HCT116 (cell line): ENCODE results near the gene MSLN. TPM values are rescaled to one million over a fixed set of nuclear protein-coding genes. Genes with fewer than 3 reads are reported as not detected.

Experiments
- ATAC-seq: fragments of 200-7000 bp; cut with Tn5 transposase; 2 replicates; pipeline ENCODE4 v1.9.1; 2020; ENCODE audit warnings: mild to moderate bottlenecking, moderate library complexity
- BruUV-seq: library from RNA; stranded (reverse); fragments of 400-500 nt; replicated peaks from 2 replicates; lab custom pipeline; 2021; lab: Mats Ljungman, UMichigan
- CTCF ChIA-PET: fragments of 300-600 bp; sonication (Branson Sonifier 250); formaldehyde crosslinking; loops from one replicate; lab custom pipeline; 2021; ENCODE audit warnings: antibody characterized with exemption; lab: Charles Lee
- POLR2A ChIA-PET: fragments of 300-600, 350-600 bp; sonication (Branson Sonifier 250); formaldehyde crosslinking; loops from one replicate; lab custom pipeline; 2021; ENCODE audit warnings: antibody characterized with exemption; lab: Charles Lee
- RAD21 ChIA-PET, 2 experiments: fragments of 300-600 bp; sonication (Branson Sonifier 250); formaldehyde crosslinking; loops; one replicate each; lab custom pipeline; 2023; ENCODE audit warnings: low total read pairs in 2 of 2; ENCODE audit not compliant: uncharacterized antibody in 2 of 2, unreplicated experiment in 2 of 2, low non-redundant PET in 1 of 2; lab: Charles Lee
- DNase-seq: peaks from one replicate; pipeline ENCODE4 v3.0.0-alpha.2; 2010; ENCODE audit warnings: low read depth, low spot score
- H2AFZ ChIP-seq: fragments of 200-600 bp; shearing (Covaris generic), sonication (generic); 2 replicates; pipeline ENCODE4 v1.6.1; 2017; ENCODE audit warnings: low read depth, mixed run types, mixed read lengths, antibody characterized with exemption, low read length; ENCODE audit not compliant: poor library complexity, severe bottlenecking
- H3K27ac ChIP-seq: 2 replicates; pipeline ENCODE4 v1.5.1; 2012; ENCODE audit warnings: low read depth, low read length
- H3K27me3 ChIP-seq: fragments of 200-600 bp; sonication (generic); 2 replicates; pipeline ENCODE4 v1.6.1; 2016; ENCODE audit warnings: mixed run types, low read length, mixed read lengths; ENCODE audit not compliant: insufficient read depth
- H3K36me3 ChIP-seq, 2 experiments: fragments of 200-500 bp in 1 of 2; fragments of 200-600 bp in 1 of 2; sonication (Bioruptor generic) in 1 of 2; sonication (generic) in 1 of 2; 2 replicates each; pipeline versions ENCODE4 v1.5.1 to v1.6.1; 2014 to 2016; ENCODE audit warnings: low read length in 2 of 2, inconsistent platforms in 1 of 2, mixed read lengths in 1 of 2, mixed run types in 1 of 2; ENCODE audit not compliant: insufficient read depth in 2 of 2, control insufficient read depth in 1 of 2
- H3K4me1 ChIP-seq, 2 experiments: fragments of 200-600 bp in 1 of 2; sonication (generic) in 1 of 2; 2 replicates each; pipeline versions ENCODE4 v1.5.1 to v1.6.1; 2012 to 2017; ENCODE audit warnings: low read length in 2 of 2, inconsistent platforms in 1 of 2, mild to moderate bottlenecking in 1 of 2, mixed read lengths in 1 of 2, mixed run types in 1 of 2, moderate library complexity in 1 of 2; ENCODE audit not compliant: insufficient read depth in 2 of 2, control insufficient read depth in 1 of 2
- H3K4me2 ChIP-seq: fragments of 200-600 bp; sonication (generic); 2 replicates; pipeline ENCODE4 v1.6.1; 2017; ENCODE audit warnings: mixed run types, low read length, mixed read lengths
- H3K4me3 ChIP-seq, 2 experiments: fragments of 200-600 bp in 1 of 2; sonication (generic) in 1 of 2; replicated peaks in 1 of 2; 2 replicates each; pipeline ENCODE4 v1.5.1; 2011 to 2016; ENCODE audit warnings: low read length in 2 of 2, control low read depth in 1 of 2, low read depth in 1 of 2, mild to moderate bottlenecking in 1 of 2, mixed read lengths in 1 of 2, mixed run types in 1 of 2
- H3K79me2 ChIP-seq: fragments of 200-600 bp; sonication (generic); 2 replicates; pipeline ENCODE4 v1.6.1; 2017; ENCODE audit warnings: mild to moderate bottlenecking, mixed run types, low read length, moderate library complexity, mixed read lengths; ENCODE audit not compliant: insufficient read depth
- H3K9ac ChIP-seq: fragments of 200-600 bp; sonication (generic); 2 replicates; pipeline ENCODE4 v1.6.1; 2016; ENCODE audit warnings: low read length, mixed read lengths
- H3K9me2 ChIP-seq: fragments of 200-600 bp; sonication (generic), shearing (Covaris generic); 2 replicates; pipeline ENCODE4 v1.6.1; 2017; ENCODE audit warnings: mixed run types, mild to moderate bottlenecking, moderate library complexity; ENCODE audit not compliant: insufficient read depth
- H3K9me3 ChIP-seq, 2 experiments: fragments of 200-500 bp in 1 of 2; fragments of 200-600 bp in 1 of 2; sonication (Bioruptor generic) in 1 of 2; sonication (generic) in 1 of 2; 2 replicates each; pipeline ENCODE4 v1.6.1; 2014 to 2017; ENCODE audit warnings: low read length in 2 of 2, mixed read lengths in 2 of 2, inconsistent platforms in 1 of 2, low read depth in 1 of 2, mild to moderate bottlenecking in 1 of 2, mixed run types in 1 of 2, moderate library complexity in 1 of 2; ENCODE audit not compliant: control insufficient read depth in 1 of 2, insufficient read depth in 1 of 2
- H4K20me1 ChIP-seq: fragments of 200-600 bp; sonication (generic), shearing (Covaris generic); 2 replicates; pipeline ENCODE4 v1.6.1; 2017; ENCODE audit warnings: mixed run types, mild to moderate bottlenecking, moderate library complexity; ENCODE audit not compliant: insufficient read depth
- EZH2 ChIP-seq: fragments of 200-600 bp; sonication (generic); IDR thresholded peaks from 2 replicates; pipeline ENCODE4 v1.6.1; 2017; ENCODE audit warnings: antibody characterized with exemption, mixed run types
- EZH2phosphoT487 ChIP-seq: fragments of 200-600 bp; IDR thresholded peaks from 2 replicates; pipeline ENCODE4 v1.6.1; 2018; ENCODE audit warnings: antibody characterized with exemption, borderline replicate concordance
- FOSL1 ChIP-seq: IDR thresholded peaks from 2 replicates; pipeline ENCODE4 v1.6.1; 2012; ENCODE audit warnings: low read depth
- JUND ChIP-seq: IDR thresholded peaks from 2 replicates; pipeline ENCODE4 v1.6.1; 2012
- POLR2A ChIP-seq: IDR thresholded peaks from 2 replicates; pipeline ENCODE4 v1.7.0; 2011; ENCODE audit warnings: borderline replicate concordance; ENCODE audit not compliant: insufficient read depth, insufficient read length; ENCODE audit errors: extremely low read depth
- POLR2AphosphoS5 ChIP-seq: IDR thresholded peaks from 2 replicates; pipeline ENCODE4 v1.6.1; 2011; ENCODE audit warnings: mild to moderate bottlenecking, low read depth, low read length, moderate library complexity
- RAD21 ChIP-seq: IDR thresholded peaks from 2 replicates; pipeline ENCODE4 v1.6.1; 2012; ENCODE audit warnings: low read depth, mild to moderate bottlenecking
- SIN3A ChIP-seq: IDR thresholded peaks from 2 replicates; pipeline ENCODE4 v1.6.1; 2012; ENCODE audit warnings: low read depth
- SP1 ChIP-seq: IDR thresholded peaks from 2 replicates; pipeline ENCODE4 v1.6.1; 2012; ENCODE audit warnings: low read depth
- TCF7L2 ChIP-seq: IDR thresholded peaks from 2 replicates; pipeline ENCODE4 v1.7.0; 2011; ENCODE audit warnings: borderline replicate concordance, inconsistent platforms; ENCODE audit not compliant: insufficient read depth, insufficient read length; ENCODE audit errors: extremely low read depth
- YY1 ChIP-seq: IDR thresholded peaks from 2 replicates; pipeline ENCODE4 v1.6.1; 2011; ENCODE audit warnings: low read length, low read depth, moderate library complexity, mild to moderate bottlenecking; ENCODE audit not compliant: insufficient replicate concordance; ENCODE audit errors: extremely low read depth
- ZNF274 ChIP-seq: fragments of 200-500 bp; sonication (Bioruptor generic); IDR thresholded peaks from 2 replicates; pipeline ENCODE4 v1.6.1; 2014; ENCODE audit warnings: mild to moderate bottlenecking, low read depth, low read length, inconsistent platforms
- intact Hi-C: fragments of 100-400 bp; cut with micrococcal nuclease; formaldehyde crosslinking; loops from 2 replicates; pipeline ENCODE4 v1.10.0; 2022
- total RNA-seq: library from RNA; stranded (reverse); gene quantifications from one replicate; pipeline ENCODE4 v1.2.1, GENCODE V29; 2021; ENCODE audit not compliant: unreplicated experiment
- TF ChIP-seq, protein P1 (sequence below): IDR thresholded peaks from 2 replicates; pipeline ENCODE4 v1.6.1; 2012
- TF ChIP-seq, protein P2 (sequence below): IDR thresholded peaks from 2 replicates; pipeline ENCODE4 v1.6.1; 2011; ENCODE audit warnings: mild to moderate bottlenecking, low read length, moderate library complexity; ENCODE audit not compliant: insufficient replicate concordance; ENCODE audit errors: extremely low read depth
- TF ChIP-seq, protein P3 (sequence below): IDR thresholded peaks from 2 replicates; pipeline ENCODE4 v1.6.1; 2012; ENCODE audit warnings: low read depth
- TF ChIP-seq, protein P4 (sequence below): IDR thresholded peaks from 2 replicates; pipeline ENCODE4 v1.6.1; 2012

The MSLN gene
- total RNA-seq, 1 experiment from 2014 or later = 40.9 TPM

DNA sequence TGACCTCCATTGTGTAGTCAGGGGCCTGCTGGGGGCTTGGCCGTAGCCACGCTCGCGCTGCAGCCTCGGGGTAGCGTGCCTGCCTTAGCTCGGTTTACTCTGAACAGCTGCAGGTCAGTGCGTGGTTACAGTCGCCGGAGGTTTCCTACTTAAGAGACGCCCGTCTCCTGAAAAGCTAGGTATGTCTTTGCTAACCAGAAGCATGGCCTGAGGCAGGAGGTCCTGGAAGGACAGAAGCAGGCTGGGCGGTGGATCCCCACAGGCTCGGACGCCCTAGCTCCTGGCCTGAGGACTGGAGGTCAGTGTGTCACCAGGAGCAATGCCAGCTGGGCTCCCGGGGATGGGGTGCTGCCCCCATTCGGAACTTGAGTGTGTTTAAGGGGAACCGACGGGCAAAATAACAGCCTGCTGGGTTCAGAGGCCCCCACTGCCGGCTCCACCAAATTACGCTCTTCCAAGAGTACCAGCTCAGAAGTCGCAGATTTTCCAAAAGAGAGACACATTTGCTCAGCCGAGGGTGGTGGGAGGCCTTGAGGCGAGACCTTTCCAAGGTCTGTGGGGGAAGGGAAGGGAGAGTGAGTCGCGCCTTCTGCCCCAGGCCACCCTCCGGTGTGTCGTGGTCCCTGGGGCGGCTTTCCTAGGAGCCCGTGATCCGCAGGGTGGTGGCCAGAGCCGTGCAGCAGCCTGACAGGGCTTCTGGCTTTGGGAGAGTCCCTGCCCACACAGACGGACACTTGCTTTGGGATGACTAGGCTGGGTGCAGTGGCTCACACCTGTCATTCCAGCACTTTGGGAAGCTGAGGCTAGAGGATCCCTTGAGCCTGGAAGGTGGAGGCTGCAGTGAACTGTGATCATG lies 43.9 kb downstream of the MSLN start:
- no peaks in the 10 kb centered on the region for H3K9me2 ChIP-seq
- ChIA-PET POLR2A (no interaction called here), CTCF (no interaction called here), RAD21 (interaction anchor here in 1 of 2 experiments (0.8 kb wide), 1 partner anchor 92 kb away, joined by 3 read pairs; no protein-coding TSS in a partner anchor)
- peaks cover 8 to 37% of the 10 kb centered on the region in 2 experiments; a peak in 3 of 4 replicates for H3K4me1 ChIP-seq
- no peaks in the 10 kb centered on the region for H4K20me1 ChIP-seq
- DNase-seq (no peak), ATAC-seq (no peak)
- H2AFZ ChIP-seq = no peak overlapping the region
- H3K27ac ChIP-seq = no peak overlapping the region
- H3K79me2 ChIP-seq = peaks cover 10% of the 10 kb centered on the region; the same call in 1 of the 2 replicates
- no peaks in the 10 kb centered on the region for H3K27me3 ChIP-seq
- intact Hi-C loops = no loop called here
- no peak overlapping the region for H3K9ac ChIP-seq
- TF ChIP-seq RAD21 = no peak
- no peak for TF ChIP-seq POLR2A
- TF ChIP-seq SIN3A = no peak
- TF ChIP-seq, protein P1, sequence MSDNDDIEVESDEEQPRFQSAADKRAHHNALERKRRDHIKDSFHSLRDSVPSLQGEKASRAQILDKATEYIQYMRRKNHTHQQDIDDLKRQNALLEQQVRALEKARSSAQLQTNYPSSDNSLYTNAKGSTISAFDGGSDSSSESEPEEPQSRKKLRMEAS = no peak
- TF ChIP-seq EZH2phosphoT487 = no peak
- TF ChIP-seq TCF7L2 = no peak
- TF ChIP-seq JUND = no peak
- TF ChIP-seq, protein P2, sequence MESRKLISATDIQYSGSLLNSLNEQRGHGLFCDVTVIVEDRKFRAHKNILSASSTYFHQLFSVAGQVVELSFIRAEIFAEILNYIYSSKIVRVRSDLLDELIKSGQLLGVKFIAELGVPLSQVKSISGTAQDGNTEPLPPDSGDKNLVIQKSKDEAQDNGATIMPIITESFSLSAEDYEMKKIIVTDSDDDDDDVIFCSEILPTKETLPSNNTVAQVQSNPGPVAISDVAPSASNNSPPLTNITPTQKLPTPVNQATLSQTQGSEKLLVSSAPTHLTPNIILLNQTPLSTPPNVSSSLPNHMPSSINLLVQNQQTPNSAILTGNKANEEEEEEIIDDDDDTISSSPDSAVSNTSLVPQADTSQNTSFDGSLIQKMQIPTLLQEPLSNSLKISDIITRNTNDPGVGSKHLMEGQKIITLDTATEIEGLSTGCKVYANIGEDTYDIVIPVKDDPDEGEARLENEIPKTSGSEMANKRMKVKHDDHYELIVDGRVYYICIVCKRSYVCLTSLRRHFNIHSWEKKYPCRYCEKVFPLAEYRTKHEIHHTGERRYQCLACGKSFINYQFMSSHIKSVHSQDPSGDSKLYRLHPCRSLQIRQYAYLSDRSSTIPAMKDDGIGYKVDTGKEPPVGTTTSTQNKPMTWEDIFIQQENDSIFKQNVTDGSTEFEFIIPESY = no peak
- TF ChIP-seq, protein P3, sequence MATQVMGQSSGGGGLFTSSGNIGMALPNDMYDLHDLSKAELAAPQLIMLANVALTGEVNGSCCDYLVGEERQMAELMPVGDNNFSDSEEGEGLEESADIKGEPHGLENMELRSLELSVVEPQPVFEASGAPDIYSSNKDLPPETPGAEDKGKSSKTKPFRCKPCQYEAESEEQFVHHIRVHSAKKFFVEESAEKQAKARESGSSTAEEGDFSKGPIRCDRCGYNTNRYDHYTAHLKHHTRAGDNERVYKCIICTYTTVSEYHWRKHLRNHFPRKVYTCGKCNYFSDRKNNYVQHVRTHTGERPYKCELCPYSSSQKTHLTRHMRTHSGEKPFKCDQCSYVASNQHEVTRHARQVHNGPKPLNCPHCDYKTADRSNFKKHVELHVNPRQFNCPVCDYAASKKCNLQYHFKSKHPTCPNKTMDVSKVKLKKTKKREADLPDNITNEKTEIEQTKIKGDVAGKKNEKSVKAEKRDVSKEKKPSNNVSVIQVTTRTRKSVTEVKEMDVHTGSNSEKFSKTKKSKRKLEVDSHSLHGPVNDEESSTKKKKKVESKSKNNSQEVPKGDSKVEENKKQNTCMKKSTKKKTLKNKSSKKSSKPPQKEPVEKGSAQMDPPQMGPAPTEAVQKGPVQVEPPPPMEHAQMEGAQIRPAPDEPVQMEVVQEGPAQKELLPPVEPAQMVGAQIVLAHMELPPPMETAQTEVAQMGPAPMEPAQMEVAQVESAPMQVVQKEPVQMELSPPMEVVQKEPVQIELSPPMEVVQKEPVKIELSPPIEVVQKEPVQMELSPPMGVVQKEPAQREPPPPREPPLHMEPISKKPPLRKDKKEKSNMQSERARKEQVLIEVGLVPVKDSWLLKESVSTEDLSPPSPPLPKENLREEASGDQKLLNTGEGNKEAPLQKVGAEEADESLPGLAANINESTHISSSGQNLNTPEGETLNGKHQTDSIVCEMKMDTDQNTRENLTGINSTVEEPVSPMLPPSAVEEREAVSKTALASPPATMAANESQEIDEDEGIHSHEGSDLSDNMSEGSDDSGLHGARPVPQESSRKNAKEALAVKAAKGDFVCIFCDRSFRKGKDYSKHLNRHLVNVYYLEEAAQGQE = no peak
- TF ChIP-seq EZH2 = no peak
- no peak for TF ChIP-seq FOSL1
- TF ChIP-seq YY1 = no peak
- TF ChIP-seq, protein P4, sequence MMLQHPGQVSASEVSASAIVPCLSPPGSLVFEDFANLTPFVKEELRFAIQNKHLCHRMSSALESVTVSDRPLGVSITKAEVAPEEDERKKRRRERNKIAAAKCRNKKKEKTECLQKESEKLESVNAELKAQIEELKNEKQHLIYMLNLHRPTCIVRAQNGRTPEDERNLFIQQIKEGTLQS = no peak
- no peak for TF ChIP-seq POLR2AphosphoS5
- TF ChIP-seq SP1 = no peak
- no peak for TF ChIP-seq ZNF274
- BruUV-seq = no TSS peak
- no peak overlapping the region for H3K4me3 ChIP-seq
- no peaks in the 10 kb centered on the region for H3K36me3 ChIP-seq
- H3K4me2 ChIP-seq = no peak overlapping the region
- H3K9me3 ChIP-seq = no peaks in the 10 kb centered on the region; a peak in 1 of 4 replicates
